GM19468 (cell line): Measurements from ENCODE around the gene LRRC45.

ENCODE experiments used
- ATAC-seq: cut with Tn5 transposase; IDR thresholded peaks from one replicate; pipeline ENCODE4 v1.9.1; 2021; ENCODE audit warnings: mild to moderate bottlenecking, moderate library complexity, moderate number of reproducible peaks; ENCODE audit not compliant: unreplicated experiment; ENCODE audit errors: extremely low read depth

Gene LRRC45

DNA sequence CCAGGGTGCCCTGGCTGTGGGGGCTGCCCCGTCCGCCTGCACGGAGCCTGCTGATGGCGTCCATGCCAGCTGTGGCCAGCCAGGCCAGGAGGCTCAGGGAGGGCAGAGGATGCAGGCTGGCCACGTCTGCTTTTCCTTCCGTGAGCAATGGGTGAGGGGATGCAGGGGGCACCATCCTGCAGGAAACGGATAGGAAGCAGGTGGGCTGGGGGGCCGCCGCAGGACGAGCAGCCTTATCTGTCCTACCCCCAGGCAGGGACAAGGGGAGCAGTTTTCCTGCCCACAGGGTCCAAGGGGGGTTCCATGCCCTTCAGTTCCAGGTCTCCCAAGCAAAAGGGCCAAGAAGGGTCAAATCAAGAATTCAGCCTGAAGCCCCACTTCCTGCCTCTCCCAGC lies 35.7 kb downstream of the LRRC45 start:
- no peak for ATAC-seq

DNA sequence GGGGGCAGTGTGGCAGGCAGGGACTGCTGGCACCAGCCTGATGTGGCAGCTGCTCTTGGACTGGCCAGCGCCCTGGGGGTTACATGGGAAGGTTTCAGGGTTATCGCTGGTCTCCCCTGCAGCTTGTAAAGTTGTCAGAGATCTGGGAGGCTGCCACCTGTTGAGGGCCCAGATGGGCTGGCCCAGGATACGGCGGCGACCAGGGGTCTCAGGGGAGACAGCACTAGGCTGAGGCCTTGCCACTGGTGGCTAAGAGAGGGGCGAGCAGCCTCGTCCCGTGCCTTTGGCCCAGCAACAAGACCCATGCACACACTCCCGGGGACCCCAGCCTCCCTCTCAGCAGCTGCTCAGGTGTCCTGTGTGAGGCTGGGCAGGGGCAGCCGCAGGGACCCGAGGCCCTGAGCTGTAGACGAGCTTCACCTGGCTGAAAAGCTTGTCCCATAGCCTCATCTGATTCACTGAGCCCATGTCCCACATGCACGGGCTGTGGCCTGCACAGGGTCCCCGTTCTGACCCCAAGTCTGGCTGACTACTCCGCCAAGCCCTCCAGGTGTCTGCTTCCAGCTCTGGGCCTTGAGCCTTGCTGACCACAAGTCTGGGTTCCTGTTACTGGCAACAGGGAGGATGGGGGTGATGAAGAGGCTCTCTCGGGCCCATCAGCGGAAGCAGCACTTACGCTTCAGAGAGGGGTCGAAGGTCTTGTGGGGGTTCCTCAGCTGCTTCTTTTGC lies 36.3 kb downstream of the LRRC45 start:
- no peak for ATAC-seq

DNA sequence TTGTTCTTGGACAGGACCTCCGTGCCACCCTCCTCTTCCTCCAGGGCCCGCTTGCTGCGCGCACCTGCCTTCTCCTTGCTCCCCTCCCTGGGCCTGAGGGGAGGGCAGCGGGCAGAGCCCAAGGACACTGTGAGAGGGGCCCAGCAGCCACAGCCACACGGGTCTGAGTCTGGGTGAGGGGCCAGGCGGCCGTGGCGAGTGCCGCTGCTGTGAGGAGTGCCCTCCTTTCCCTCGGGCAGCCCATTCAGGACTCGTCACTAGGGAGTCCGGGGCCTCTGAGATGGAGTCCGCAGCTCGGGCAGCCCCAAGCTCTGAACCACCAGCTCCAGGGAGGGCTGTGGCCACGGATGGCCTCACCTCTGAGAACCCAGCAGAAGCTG lies 36.9 kb downstream of the LRRC45 start:
- no peak for ATAC-seq

- ATAC-seq, result no peak
Measured at GRCh38 chr17:82060614-82061013, 37.5 kb downstream of the LRRC45 start.

- no peak for ATAC-seq
Measured at GRCh38 chr17:82061047-82061925, 38.2 kb downstream of the LRRC45 start.

- no peak for ATAC-seq
Measured at GRCh38 chr17:82062076-82062983, 39.2 kb downstream of the LRRC45 start.

DNA sequence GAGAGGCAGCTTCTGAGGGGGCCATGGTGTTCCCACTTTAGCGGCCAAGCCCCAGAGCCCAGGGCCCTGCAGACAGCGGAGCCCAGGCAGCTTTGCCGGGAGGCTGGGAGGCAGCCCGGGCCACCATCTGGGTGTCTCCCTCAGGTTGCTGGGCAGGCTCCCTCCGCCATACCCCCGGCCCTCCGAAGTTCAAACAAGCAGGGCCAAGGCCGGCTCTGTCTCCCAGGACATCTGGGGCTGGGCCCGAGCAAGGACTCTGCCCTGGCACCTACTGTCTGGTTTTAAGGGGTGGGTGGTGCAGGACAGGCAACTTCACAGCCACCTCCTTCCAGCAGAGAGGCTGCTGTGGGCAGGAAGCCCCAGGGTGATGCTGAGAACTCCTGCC lies 39.9 kb downstream of the LRRC45 start:
- ATAC-seq, result no peak

GRCh38 chr17:82063424-82064415 lies 40.6 kb downstream of the LRRC45 start:
- ATAC-seq, result no peak

DNA sequence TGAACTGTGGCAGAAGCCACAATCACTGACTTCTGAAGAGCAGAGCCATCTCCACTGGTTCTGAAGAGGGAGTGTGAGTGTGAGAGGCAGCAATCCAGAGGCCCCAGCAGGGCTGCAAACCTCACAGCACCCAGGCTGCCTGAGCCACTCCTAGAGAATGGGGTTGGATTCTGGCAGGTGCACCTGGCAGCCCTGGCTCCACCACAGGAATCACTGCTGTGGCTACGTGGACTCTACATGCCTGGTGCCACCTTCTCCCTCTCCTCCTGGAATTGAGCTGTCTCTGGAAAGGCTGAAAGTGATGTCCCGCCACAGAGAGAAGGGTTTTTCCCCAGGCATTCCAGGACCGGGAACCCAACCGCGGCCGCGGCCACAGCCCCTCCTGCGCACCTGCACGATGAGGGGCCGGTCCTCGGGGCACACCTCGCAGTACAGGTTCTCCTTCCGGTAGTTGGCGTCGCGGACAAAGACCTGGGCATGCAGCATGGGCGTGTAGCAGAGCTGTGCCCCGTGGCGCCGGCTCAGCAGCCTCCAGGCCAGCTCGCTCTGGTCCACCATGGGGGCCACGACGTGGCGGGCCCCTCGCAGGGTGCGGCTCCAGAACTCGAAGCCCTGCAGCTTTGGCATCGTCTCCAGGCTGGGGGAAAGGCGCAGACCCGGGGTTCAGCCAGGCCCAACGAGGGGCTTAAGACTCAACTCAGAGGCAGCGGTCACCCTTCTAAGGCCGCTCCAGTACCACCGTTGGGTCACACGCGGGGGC lies 41.5 kb downstream of the LRRC45 start:
- no peak for ATAC-seq

- no peak for ATAC-seq
Measured at GRCh38 chr17:82065193-82065637, 42.1 kb downstream of the LRRC45 start.

DNA sequence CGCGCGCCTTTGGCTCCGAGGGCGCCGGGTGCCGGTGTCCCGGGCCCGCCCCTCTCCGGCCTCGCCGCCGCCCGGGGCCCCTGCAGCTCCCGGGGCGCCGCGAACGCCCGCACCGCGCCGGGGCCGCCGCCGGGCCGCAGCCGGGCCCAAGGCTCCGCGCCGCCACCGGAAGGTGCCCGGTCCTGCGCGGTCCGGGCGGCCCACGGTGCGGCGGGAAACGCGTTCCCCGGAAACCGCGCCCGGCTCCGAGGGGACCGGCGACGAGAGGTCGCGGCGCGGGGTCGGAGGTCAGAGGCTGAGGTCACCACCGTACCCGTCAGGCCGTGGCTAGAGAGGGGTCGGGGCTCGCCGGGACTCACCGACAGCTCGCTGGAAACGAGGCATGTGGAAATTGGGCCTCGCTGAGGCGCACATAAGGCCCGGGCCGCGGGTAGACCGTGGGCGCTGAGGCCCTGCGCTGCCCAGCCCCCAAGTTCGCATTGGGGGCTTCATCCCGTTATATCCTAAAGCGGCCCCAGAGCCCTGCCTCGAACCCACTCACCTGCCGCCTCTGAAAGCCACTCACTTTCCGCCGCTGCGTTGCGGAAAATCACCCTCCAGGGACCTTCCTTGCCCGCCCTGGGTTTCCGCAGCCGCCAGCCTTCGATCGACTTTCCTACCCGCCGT lies 42.7 kb downstream of the LRRC45 start, which contains the start of gene DUS1L:
DUS1L (minus strand) TSS at position 167 of the 666 bp plus-strand sequence. CDS start 745 bp downstream, outside the sequence.
- no peak for ATAC-seq

DNA sequence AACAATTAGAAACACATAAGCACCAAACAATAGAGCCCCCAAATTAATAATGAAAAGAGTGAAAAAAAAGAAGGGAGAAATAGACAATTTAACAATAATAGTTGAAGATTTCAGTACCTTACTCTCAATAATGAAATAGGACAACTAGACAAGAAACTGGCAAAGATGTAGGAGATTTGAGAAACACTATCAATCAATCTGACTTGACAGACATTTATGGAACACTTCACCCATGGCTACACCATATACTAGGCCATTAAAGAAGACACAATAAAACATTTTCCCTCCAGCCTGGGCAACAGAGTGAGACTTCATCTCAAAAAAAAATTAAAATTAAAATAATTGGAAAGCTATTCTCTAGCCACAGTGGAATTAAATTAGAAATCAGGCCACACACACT lies 47.5 kb downstream of the LRRC45 start:
- ATAC-seq, result no peak

DNA sequence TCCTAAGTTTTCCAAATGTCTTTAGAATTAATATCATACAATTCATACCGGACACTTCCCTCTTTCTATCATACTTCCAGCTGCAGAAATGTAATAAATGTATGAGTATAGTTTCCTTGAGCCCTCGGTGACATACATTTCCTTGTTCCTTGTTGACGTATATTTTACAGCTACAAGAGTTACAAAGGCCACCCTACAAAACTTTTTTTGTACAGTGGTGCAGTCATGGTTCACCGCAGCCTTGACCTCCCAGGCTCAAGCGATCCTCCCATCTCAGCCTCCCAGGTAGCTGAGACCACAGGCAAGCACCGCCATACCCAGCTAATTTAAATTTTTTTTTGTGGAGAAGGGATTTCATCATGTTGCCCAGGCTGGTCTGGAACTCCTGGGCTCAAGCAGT lies 49.7 kb downstream of the LRRC45 start:
- ATAC-seq, result no peak

DNA sequence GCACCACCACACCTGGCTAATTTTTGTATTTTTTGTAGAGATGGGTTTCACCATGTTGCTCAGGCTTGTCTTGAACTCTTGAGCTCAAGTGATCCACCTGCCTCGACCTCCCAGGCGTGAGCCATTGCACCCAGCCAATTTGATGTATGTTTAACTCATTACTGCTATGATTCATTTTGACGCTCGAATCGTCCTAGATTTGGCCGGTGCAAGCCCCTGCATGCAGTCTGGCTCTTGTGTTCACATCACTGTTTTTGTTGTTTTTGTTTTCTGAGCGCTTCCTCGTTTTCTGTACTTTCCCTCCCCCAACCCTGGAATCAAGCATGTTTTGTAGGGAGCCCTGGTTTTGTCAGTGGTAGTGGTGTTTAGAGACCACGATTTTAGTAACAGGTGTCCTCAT lies 50.3 kb downstream of the LRRC45 start:
- no peak for ATAC-seq

DNA sequence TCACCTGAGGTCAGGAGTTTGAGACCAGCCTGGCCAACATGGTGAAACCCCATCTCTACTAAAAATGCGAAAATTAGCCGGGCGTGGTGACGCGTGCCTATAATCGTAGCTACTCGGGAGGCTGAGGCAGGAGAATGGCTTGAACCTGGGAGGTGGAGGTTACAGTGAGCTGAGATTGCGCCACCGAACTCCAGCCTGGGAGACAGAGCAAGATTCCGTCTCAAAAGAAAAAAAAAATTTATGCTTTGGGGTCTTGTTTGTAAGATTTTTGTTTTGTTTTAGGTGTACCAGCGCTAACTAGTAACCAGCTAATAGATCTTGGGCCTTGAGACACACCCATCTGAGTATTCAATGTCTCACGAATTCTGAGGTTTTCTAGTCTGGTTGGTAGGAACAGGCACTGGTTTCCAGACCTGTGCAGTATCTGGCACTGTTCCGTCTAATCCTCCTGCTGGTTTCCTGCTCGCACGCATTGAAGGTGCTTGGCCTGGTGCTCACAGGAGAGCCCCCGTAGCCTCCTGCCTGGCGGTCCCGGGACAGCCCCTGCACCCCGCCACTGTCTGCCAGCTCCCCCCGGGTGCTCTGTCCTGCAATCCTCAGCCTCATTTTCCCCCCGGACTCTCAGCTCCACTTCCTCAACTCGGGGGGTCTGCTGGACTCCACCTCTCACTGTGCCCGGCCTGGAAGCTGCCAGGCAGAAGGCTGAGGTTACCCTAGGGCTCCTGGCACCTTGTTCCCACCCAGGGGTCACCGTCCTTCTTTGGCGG lies 53.1 kb downstream of the LRRC45 start:
- no peak for ATAC-seq

- no peak for ATAC-seq
Measured at GRCh38 chr17:82076785-82077591, 53.9 kb downstream of the LRRC45 start.
